NCI-H2107 treated with DMSO at 0.1 percent for 48 hours (cell line): ENCODE data around the gene TLE4.
A peak's percentile ranks its signal among the peaks of the same experiment; 100 is the strongest.
"Not testable (repeated sequence)": the region's sequence is repeated elsewhere in the genome, so short reads cannot be mapped to it uniquely, and the experiment has no call there.

ENCODE experiments used
- DNase-seq: peaks from one replicate; lab custom pipeline; 2025; ENCODE audit not compliant: unreplicated experiment; lab: John Stamatoyannopoulos, UW

The TLE4 gene

DNA sequence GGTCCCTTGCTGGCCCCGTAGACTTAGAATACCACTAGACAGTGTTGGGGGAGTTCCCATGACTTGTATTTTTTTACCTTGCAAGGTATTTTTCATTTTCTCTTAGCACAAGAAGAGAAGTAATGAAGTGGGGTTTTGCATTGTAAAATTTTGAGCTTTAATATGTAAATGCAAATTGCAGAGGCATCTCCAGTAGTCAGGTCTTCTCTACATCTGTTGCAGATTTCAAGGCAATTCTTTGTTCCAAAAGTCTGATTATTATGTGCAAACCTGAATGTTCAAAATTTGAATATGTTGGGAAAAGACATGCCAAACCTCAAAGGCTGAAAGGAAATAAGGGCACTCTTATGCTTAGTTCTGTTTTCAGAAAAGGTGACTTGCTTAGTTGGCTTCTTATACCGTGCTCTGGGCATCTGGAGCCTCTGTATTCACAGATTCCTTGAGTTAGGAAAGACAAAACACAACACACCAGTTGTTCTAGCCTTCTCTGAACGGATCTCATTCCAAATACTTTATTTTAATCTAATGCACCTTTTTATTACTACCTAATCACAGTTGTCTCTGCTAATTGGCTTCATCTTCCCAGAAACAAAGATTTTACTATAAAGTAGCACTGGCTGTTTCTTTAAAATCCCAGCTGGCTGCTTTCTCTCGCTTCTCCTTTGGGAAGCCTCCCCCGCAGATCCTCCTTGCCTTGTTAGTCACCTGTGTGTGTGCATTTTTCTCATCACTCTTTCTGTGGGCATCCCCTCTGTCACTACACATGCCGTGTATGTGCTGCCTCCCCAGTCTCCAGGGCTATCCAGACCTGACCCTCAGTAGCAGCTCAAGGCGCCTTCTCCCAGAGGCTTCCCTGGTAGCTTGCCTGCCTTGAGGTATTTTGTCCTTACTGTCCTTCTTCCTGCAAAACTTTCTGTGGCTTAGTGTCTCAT, 138.2 kb downstream of the TLE4 start:
- DNase-seq = no peak

DNA sequence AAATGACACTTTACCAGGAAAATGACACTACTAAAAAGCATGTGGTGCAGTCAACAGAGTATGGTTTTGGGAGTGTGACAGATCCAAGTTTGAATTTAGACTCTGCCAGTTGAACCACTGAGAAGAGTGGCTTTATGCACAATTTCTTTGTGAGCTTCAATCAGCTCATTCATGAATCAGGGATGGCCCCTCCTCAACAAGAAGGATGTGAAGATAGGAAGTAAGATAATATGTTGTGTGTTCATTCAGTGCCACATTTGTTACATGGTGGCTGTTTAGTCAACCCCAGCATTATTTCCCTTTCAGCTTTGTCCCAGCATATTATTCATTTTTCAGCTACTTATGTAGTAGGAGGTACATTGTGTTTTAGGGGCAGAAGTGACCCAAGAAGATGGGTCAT, 140.1 kb downstream of the TLE4 start:
- no peak for DNase-seq

DNA sequence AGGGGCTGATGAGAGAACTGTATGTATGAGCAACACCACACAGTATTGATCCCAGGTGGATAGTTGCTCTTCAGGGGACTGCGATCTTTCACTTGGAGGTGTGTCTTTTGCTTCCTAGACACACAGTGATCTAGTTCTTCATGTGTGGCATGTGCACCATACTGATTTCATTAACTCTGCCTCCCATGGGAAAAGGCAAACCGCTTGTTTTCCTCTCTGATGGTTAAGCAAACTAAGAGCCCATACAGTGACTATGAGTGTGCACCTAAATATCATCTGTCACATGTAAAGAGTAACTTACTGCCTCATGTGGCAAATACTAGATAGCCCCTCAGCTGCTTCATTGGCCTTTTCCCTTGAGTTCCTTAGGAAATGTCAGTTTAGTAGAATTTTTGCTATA, 147.3 kb downstream of the TLE4 start:
- DNase-seq = no peak

DNA sequence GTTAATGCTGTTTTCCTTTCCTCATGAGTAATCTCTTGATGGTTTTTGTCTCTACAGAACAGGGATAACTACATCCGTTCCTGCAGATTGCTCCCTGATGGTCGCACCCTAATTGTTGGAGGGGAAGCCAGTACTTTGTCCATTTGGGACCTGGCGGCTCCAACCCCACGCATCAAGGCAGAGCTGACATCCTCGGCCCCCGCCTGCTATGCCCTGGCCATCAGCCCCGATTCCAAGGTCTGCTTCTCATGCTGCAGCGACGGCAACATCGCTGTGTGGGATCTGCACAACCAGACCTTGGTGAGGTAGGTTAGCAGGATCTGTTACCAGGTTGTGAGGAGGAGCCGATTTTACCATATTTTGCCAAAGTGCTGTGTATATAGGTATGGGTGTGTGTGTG, 148.2 kb downstream of the TLE4 start:
- no peak for DNase-seq

GRCh38 chr9:79731171-79731890, 159.6 kb downstream of the TLE4 start:
- DNase-seq = no peak

GRCh38 chr9:79735023-79735779, 163.4 kb downstream of the TLE4 start:
- DNase-seq = no peak

DNA sequence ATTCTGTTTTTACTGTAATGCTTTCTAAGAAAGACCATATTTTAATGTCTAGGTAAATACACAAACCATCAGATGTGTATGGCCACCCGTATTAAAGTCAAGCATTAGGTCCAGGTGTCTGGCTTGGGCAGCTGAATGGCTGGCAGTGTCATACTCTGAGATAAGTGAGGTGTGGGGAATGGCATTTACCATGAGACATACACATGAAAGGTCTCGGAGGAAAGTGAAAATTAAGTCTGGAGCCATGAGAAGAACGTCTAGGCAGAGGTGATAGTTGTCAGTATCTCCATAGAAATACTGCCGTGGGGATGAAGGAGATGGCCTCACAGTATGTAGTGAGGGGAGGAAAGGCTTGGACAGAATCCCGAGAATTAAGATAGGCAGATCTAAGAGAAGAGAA, 164.3 kb downstream of the TLE4 start:
- no peak for DNase-seq

GRCh38 chr9:79741381-79741780, 169.6 kb downstream of the TLE4 start:
- DNase-seq = no peak

GRCh38 chr9:79742110-79742721, 170.5 kb downstream of the TLE4 start:
- peak; percentile 10 for DNase-seq

DNA sequence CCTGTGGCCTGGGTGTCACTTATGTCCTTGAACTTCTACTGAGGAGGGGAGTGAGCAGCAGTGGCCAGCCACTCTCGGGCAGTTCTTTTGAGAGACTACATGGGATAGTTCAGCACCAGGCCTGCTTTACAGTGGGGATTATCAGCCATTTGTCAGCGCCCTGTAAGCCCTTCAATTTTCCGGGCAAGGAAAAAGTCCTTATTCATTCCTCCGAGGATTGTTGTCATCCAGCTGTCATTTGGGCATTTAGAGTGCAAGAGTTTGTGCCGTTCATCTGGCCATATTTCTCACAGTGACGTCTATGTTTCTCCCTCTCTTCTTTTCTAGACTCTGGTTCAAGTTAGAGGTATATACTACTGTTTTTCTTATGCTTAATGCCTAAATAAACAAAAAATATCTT, 172.8 kb downstream of the TLE4 start:
- DNase-seq = no peak

DNA sequence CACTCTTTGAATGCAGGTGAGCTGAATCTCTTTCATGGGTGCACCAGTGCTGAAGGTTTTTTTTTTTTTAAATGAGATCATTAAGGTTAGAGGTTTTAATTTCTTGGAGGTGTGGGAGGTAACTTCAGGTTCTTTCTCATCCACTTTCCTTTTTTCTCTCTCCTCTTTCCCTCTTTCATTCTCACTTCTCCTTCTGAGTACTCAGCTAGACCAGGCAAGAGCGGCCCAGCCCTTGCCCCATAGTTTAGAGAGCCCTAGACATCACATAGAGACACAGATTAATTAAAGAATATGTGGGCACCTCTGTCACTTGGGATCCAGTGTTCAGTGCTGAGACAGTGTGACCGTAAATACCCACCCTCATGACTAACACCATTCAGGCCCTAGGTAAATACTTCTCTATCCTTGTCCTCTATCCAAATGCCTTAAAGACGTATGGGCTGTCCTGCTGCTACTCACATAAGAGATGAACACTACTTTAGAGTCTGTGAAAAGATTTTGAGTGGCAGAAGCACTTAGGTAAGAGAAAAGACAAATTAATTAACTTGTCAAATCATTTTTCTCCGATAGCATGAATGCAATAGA, 174.1 kb downstream of the TLE4 start:
- DNase-seq = no peak

- not testable (repeated sequence) for DNase-seq
These were observed 180.2 kb downstream of the TLE4 start for GRCh38 chr9:79751895-79752466.

DNA sequence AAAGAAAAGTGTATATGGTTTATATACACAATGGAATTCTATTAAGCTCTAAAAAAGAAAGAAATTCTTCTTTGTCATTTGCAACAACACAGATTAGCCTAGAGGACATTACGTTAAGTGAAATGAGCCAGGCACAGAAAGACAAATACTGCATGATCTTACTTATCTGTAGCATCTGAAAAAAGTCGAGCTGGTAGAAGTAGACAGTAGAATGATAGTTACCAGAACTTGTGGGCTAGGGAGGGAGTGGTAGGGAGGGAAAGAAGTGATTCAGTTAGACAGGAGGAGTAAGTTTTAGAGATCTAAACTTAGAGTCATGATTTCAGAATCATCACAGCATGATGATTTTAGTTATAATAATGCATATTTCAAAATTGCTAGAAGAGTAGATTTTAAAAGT, 184.6 kb downstream of the TLE4 start:
- DNase-seq = no peak

GRCh38 chr9:79757074-79757473, 185.3 kb downstream of the TLE4 start:
- no peak for DNase-seq

- DNase-seq = no peak
These were observed 186.3 kb downstream of the TLE4 start for GRCh38 chr9:79757881-79758669.

DNA sequence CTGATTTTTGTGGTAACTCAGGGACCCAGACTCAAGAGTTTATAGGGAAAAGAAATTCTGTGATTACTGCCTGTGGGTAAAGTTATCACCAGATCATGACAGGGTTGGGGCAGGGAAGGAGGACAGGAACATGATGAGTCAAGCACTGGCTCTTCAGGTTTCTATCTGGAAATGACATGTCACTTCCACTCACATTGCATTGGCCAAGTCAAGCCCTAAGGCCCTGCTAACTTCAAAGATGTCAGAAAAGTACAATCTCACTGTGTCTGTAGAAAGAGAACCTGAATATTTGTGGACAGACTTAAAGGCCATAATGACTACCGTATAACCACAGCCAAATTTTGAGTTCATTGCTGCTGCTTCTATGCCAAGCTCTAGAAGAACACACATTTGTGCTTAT, 187.7 kb downstream of the TLE4 start:
- DNase-seq = no peak

- no peak for DNase-seq
These were observed 190.3 kb downstream of the TLE4 start for GRCh38 chr9:79762070-79762469.

DNA sequence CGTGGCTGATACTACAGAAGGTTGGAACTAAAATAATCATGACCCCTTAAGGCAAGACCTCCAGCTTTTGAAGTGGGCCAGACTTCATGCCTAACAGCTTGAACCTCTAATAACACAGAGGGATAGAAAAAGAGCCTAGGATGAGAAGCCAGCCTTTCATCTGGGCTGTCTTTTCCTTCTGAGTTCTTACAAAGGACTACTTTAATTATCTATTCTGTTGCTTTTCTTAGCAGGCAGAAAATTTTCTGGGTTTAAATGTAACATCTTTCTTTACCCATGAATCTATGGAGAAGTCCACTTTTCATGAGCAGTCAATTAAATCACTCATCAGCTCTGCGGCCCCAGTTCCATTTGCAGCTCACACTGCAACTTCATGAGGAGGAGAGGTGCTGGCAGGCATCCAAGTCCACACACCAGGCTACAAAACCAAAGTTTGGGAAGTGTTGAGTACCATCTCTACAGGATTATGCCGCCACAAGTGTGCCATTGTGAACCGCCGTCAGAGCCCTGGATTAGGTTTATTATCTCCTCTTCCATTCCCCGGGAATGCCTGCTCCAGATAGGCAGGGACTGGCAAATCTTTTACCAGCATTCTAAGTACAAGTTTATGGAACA, 192.0 kb downstream of the TLE4 start:
- DNase-seq = no peak

- DNase-seq = no peak
These were observed 192.6 kb downstream of the TLE4 start for GRCh38 chr9:79764374-79764773.
